HT1080 (cell line): ENCODE data around the gene TOMM40L. TPM values are rescaled to one million over a fixed set of nuclear protein-coding genes. Genes with fewer than 3 reads are reported as not detected.

ENCODE experiments used
- DNase-seq: peaks from one replicate; pipeline ENCODE4 v3.0.0-alpha.2; 2015; ENCODE audit warnings: low read depth
- total RNA-seq: library from RNA; depleted of rRNA; stranded (reverse); fragments of >200 nt; shearing (Covaris generic); gene quantifications from 2 replicates; pipeline ENCODE4 v1.2.3, GENCODE V29; 2014

TOMM40L gene
- total RNA-seq, 1 experiment from 2014 or later = 25.8 TPM

DNA sequence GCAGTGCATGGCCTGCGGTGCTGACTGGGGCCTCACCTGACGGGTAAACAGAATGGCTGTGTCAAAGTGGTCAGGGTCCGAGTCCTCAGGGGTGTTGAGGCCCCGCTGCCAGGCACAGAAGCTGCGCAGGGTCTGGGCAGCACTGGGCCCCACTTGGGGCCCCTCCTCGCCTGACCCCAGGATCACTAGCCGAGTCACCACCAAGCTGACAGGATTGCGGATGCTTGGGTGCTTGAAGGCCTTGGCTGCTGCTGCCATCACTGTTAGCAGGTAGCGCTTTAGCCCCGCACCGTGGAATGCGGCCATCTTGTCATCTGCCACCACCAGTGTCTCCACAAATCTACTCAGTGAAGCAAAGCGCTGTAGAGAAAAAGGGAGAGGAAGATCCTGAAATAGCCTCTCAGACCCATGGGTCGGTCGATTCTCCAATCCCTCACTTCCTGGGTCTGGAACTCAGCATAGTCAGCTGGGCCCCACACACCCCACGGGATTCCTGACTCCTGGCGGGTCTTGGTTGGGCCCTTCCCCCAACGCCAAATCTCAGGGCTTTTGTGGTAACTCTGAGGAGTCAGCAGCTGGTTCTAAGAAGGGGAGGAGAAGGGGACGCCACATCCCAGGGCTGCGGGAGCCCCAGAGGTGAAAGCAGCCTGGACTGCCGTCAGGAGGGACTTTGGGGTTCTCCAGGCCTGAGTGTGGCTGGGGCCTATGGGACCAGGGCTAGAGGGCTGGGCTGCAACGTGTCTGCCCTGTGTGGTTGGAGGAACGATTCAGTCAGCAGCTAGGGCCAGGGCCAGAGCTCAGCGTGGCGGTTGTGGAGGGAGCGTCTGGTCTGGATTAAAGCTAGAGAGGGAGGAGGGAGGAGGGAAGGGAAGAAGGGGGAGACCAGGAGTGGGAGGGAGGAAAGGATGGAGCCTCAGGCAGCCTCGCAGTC is 29.1 kb upstream of the TOMM40L start:
- DNase-seq = no peak

GRCh38 chr1:161197560-161198193 is 28.2 kb upstream of the TOMM40L start:
- DNase-seq = no peak

DNA sequence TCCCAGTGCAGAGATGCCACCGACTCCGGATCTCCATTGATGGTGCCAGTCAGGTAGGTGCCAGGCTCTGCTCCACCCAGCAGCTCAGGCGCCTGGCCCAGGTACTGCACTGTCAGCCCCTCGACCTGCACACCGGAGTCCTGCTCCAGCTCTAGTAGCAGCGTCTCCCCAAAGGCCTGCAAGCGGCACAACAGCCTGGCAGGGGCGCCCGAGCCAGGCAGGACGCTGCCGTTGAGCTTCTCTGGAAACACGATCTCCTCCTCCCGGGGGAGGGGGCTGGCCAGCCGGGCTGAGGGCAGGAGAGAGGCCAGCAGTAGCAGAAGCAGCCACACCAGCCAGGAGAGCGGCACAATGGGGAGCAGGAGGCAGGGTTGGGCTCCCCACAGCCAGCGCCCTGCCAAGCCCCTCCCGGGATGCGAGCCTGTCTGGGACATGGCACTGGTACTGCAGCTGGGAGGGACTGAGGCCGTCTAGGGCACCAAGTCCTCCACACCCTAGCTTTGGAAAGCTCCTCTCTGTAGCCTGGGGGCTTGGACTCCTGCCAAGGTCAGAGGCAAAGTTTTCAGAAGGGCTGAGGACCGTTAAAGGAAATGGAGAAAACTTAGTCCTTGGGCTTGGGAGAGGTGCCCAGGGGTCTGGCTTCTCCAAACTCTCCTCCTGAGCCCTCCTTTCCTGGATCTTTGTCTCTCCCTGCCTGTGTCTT is 27.5 kb upstream of the TOMM40L start:
- no peak for DNase-seq

DNA sequence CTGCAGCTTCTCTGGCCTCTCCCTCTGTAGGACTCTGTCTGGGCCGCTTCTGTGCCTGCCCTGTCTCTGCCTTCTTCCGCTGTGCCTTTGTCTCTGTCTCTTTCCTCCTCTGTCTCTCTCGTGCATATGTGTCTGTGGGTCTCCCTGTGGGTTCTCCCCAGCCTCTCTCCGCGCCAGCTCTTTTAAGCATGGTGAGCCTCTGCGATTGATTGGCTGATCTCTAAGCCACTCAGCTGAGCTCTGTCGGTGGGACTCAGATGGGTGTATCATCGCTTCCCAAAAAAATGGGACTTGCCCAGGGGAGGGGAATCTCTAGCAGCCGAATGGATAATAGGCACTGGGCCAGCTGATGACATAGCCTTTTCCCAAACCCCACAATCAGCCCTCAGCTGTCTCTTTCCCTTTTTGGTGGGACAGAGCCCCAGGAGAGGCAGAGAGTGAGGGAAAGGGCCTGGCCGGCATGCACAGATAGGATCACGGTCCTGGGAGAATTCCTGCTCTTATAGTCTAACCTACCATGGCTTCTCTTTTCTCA is 26.9 kb upstream of the TOMM40L start, which contains the start of gene ADAMTS4:
TSS of gene ADAMTS4 (minus strand) at position 158 of the 535 bp plus-strand sequence. CDS start 427 bp downstream, outside the sequence.
- DNase-seq = no peak

GRCh38 chr1:161199506-161200139 is 26.2 kb upstream of the TOMM40L start:
- DNase-seq = no peak

- peak; percentile 34 for DNase-seq
Measured at GRCh38 chr1:161200421-161200991, 25.4 kb upstream of the TOMM40L start.

DNA sequence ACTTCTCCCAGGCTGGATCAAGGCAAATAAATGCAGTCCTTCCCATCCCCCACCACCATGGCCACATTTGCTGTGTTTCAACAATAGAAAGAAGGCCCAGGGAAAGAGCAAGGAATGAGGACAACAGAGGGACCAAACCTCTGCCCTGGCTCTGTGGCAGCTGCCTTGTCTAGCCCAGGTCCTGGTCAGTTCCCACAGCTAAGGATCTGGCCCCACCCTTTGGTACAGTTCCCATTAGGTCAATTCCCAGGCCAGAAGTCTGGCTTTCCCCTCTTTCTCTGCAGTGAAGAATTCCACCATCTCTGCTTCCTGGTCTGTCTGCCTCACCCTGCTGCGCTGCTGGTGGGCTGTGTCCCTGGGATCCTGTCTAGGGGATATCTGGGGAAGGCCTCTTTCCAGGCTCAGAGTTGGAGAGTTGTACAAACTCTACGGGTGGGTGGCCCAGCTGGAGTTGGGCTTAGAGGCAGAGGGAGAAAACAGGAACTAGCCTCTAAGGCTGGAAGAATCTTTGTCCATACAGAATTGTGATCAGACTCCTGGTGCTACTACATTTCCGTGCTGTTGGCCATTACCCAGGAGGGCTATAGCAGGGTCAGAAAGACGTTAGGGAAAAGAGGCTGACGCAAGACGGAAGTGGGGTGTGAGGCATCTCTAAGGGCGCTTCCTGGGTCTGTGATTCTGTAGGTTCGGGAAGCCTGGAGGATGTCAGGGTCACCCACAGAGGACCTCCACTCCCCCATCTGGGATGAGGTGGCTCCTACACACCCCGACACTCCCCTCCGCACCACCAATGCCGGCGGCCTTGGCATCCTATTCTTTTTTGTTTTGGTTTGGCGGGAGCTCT is 24.6 kb upstream of the TOMM40L start:
- DNase-seq = peak; percentile 84

- DNase-seq = peak; percentile 98
Measured at GRCh38 chr1:161201836-161202712, 23.8 kb upstream of the TOMM40L start, which contains the start of gene NDUFS2. Gene NDUFS2, plus strand, starts transcription at chr1:161202367. Its CDS starts 19 bp downstream, at chr1:161202386.

- DNase-seq = no peak
Measured at GRCh38 chr1:161206411-161207140, 19.3 kb upstream of the TOMM40L start.

DNA sequence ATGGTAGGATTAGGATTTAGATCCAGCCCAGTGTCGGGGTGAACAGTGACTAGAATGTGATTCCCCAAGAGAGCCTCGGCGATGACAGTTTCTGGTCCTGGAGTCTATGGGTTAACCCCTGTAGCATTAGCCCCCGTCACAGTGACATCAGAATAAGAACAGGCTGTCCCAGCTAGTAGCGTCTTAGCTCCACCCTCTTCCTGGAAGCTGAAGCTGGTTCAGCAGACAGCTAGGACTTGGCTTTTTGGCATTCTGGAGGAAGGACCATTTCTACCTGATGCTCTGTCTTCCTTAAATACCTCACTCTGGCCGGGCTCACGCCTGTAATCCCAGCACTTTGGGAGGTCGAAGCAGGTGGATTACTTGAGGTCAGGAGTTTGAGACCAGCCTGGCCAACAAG is 18.7 kb upstream of the TOMM40L start:
- DNase-seq = no peak

DNA sequence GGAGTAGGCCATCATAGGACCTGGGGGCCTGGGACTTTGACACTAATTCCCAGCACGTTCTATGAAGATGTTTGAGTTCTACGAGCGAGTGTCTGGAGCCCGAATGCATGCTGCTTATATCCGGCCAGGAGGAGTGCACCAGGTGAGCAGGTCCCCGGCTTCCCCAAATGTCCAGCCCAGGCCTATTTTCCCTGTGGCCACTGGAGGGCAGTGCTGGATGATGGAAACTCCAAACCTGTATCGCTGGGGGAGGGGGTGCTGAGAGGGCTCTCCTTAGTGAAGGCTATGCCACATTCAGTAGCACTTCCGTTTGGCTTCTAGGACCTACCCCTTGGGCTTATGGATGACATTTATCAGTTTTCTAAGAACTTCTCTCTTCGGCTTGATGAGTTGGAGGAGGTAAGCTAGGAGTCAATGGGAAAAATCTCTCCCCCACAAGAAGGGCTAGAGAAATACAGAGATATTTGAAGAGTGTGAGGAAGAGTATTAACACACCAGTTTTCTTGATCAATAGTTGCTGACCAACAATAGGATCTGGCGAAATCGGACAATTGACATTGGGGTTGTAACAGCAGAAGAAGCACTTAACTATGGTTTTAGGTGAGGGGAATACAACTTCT is 16.0 kb upstream of the TOMM40L start:
- peak; percentile 70 for DNase-seq

- no peak for DNase-seq
Measured at GRCh38 chr1:161214369-161214768, 11.5 kb upstream of the TOMM40L start.

DNA sequence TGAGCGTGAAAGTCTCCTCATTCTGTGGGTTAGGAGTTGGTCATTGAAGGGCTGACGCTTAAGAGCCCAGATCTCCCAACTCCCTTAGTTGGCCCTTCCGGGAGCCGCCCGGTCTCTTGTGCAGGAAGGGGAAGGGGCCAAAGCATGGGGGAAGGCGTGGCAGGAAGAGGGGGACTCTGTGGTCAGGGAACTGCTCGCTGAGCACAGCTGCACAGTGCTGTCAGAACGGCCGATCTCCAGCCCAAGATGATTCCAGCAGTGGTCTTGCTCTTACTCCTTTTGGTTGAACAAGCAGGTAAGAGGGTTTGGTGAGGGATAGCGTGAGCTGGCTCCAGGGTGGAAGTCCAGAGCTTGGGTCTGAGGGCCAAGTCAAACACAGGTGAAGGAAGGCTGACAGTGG is 10.8 kb upstream of the TOMM40L start, which contains the start of gene FCER1G:
TSS of gene FCER1G (plus strand) at position 220 of the 400 bp plus-strand sequence. CDS start at position 247, 27 bp downstream.
- DNase-seq = no peak

DNA sequence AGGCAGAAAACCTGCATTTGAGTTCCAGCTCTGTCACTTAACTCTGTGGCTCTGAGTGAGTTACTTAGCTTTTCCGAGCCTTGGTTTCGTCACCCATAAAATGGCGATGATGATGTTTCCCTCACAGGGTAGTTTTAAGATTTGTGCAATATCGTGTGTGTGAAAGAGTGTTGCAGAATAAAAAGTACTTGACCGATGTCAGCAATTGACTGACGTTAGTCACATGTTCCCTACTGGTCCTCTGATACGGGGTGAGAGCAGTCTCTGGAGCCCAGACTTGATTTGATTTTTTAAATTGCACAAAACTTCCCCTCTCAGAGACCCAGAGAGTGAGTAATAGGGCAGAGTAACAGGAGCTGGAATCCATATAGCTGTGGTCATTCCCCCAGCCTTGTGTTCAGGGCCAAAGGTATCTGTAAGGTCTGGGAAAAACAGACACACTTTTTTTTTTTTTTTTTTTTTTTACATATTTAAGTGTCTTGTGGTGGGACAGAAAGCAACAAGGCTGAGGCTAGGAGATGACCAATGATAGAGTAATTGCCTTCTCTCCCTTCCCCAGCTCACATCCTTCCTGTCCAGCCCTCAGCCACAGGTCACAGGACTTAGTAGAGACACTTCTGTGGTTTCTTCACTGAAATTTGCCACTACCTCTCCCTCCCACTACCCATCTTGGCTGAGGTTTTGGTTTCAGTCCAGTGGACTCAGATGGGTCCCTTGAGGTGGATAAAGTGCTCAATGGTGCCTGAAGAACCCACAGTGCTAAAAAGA is 8.7 kb upstream of the TOMM40L start:
- DNase-seq = peak; percentile 89

- DNase-seq = no peak
Measured at GRCh38 chr1:161217831-161218230, 8.0 kb upstream of the TOMM40L start.

DNA sequence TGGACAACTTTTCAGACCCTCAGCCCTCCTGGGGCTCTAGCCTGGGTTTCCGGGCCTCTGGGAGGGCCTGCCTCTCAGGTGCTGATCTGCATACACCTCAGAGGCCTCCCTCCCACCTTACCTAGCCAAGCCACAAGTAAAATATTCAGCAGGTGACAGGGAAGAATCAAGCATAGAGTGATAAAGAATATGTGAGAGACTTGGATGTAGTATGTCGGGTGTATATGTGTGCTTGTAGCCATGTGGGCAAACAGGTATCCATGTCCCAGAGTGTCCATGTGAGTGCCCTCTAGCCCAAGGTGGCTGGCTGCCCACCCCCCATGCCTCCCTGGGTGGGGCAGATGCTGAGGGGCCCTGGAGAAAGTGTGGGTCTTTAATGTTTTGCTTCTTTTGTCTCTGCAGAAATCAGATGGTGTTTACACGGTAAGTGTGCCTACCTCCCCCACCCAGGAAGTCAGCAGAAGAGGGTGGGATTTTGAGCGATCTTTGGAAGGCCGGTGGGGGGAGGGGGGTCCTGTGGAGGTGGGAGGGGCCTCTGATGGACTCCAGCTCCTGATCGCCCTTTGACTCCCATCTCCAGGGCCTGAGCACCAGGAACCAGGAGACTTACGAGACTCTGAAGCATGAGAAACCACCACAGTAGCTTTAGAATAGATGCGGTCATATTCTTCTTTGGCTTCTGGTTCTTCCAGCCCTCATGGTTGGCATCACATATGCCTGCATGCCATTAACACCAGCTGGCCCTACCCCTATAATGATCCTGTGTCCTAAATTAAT is 7.4 kb upstream of the TOMM40L start:
- no peak for DNase-seq
